Esophagus squamous epithelium (tissue), 4 donors: Measurements from ENCODE around the gene ILF3.

Experiments
- CTCF ChIP-seq, 6 experiments: fragments of 450-650 bp in 4 of 6; fragments of 200-600 bp in 2 of 6; sonication (generic) in 2 of 6; IDR thresholded peaks; one replicate each; pipeline ENCODE4 v1.5.1; 2016 to 2019; ENCODE audit warnings: antibody characterized with exemption in 6 of 6, mild to moderate bottlenecking in 4 of 6, moderate library complexity in 4 of 6
- POLR2A ChIP-seq, 4 donors: fragments of 450-650 bp; IDR thresholded peaks; one replicate each; pipeline ENCODE4 v1.6.1; 2017; ENCODE audit warnings: antibody characterized with exemption in 4 of 4, mild to moderate bottlenecking in 4 of 4, moderate library complexity in 3 of 4

GRCh38 chr19:10719466-10719961, 65.4 kb downstream of the ILF3 start:
- TF ChIP-seq CTCF (IDR thresholded peaks at IDR 0.05) (no peak), POLR2A (IDR thresholded peaks at IDR 0.05) (no peak)
